H9 (cell line): ENCODE measurements around the gene FAM204A. TPM values are rescaled to one million over a fixed set of nuclear protein-coding genes. Genes with fewer than 3 reads are reported as not detected.

Experiments
- DNase-seq: peaks from one replicate; pipeline ENCODE4 v3.0.0-alpha.2; 2017
- H2AFZ ChIP-seq: one replicate; pipeline ENCODE4 v1.6.1; 2013; ENCODE audit warnings: mild to moderate bottlenecking, low read length, control low read depth, moderate library complexity
- H2AK5ac ChIP-seq: 2 replicates; pipeline ENCODE4 v1.6.1; 2013; ENCODE audit warnings: low read length, control low read depth, mixed read lengths; ENCODE audit not compliant: insufficient read length
- H2BK120ac ChIP-seq: one replicate; pipeline ENCODE4 v1.6.1; 2013; ENCODE audit warnings: low read depth, mild to moderate bottlenecking, low read length, control low read depth, inconsistent platforms; ENCODE audit not compliant: poor library complexity, severe bottlenecking
- H2BK12ac ChIP-seq: 2 replicates; pipeline ENCODE4 v1.6.1; 2013; ENCODE audit warnings: low read length, control low read depth, mixed read lengths, low read depth; ENCODE audit not compliant: insufficient read length
- H2BK15ac ChIP-seq: 2 replicates; pipeline ENCODE4 v1.6.1; 2013; ENCODE audit warnings: low read depth, low read length, control low read depth
- H2BK20ac ChIP-seq: one replicate; pipeline ENCODE4 v1.6.1; 2013; ENCODE audit warnings: low read depth, mild to moderate bottlenecking, low read length, control low read depth, inconsistent platforms; ENCODE audit not compliant: poor library complexity, severe bottlenecking
- H2BK5ac ChIP-seq: 2 replicates; pipeline ENCODE4 v1.6.1; 2013; ENCODE audit warnings: low read length, control low read depth, mixed read lengths; ENCODE audit not compliant: insufficient read length
- H3K14ac ChIP-seq: 2 replicates; pipeline ENCODE4 v1.6.1; 2013; ENCODE audit warnings: low read length, control low read depth; ENCODE audit not compliant: insufficient read depth
- H3K18ac ChIP-seq: 2 replicates; pipeline ENCODE4 v1.6.1; 2013; ENCODE audit warnings: low read depth, mild to moderate bottlenecking, mixed read lengths, low read length, control low read depth; ENCODE audit not compliant: insufficient read length
- H3K23ac ChIP-seq: 2 replicates; pipeline ENCODE4 v1.6.1; 2013; ENCODE audit warnings: low read length, control low read depth, mixed read lengths, low read depth; ENCODE audit not compliant: insufficient read length
- H3K23me2 ChIP-seq: 2 replicates; pipeline ENCODE4 v1.6.1; 2013; ENCODE audit warnings: low read depth, mild to moderate bottlenecking, mixed read lengths, low read length, control low read depth; ENCODE audit not compliant: insufficient read length, poor library complexity, severe bottlenecking
- H3K27ac ChIP-seq: 2 replicates; pipeline ENCODE4 v1.5.1; 2013; ENCODE audit warnings: low read length, control low read depth, mixed read lengths, low read depth; ENCODE audit not compliant: insufficient read length
- H3K27me3 ChIP-seq: 2 replicates; pipeline ENCODE4 v1.6.1; 2013; ENCODE audit warnings: low read length, control low read depth, inconsistent platforms; ENCODE audit not compliant: insufficient read depth
- H3K4ac ChIP-seq: 2 replicates; pipeline ENCODE4 v1.6.1; 2013; ENCODE audit warnings: low read depth, mild to moderate bottlenecking, control low read depth, inconsistent platforms, low read length, moderate library complexity
- H3K4me1 ChIP-seq: 2 replicates; pipeline ENCODE4 v1.6.1; 2013; ENCODE audit warnings: low read length, control low read depth, inconsistent platforms; ENCODE audit not compliant: insufficient read depth
- H3K4me2 ChIP-seq: 2 replicates; pipeline ENCODE4 v1.6.1; 2013; ENCODE audit warnings: low read length, control low read depth, mixed read lengths; ENCODE audit not compliant: insufficient read length, insufficient read depth
- H3K56ac ChIP-seq: 2 replicates; pipeline ENCODE4 v1.6.1; 2013; ENCODE audit warnings: low read depth, mild to moderate bottlenecking, mixed read lengths, low read length, control low read depth; ENCODE audit not compliant: insufficient read length
- H3K79me1 ChIP-seq: 2 replicates; pipeline ENCODE4 v1.6.1; 2013; ENCODE audit warnings: low read depth, mild to moderate bottlenecking, moderate library complexity, low read length, control low read depth, inconsistent platforms; ENCODE audit not compliant: insufficient read depth, poor library complexity, severe bottlenecking
- H3K79me2 ChIP-seq: 2 replicates; pipeline ENCODE4 v1.6.1; 2013; ENCODE audit warnings: low read length, control low read depth, inconsistent platforms; ENCODE audit not compliant: insufficient read depth
- H3K9ac ChIP-seq: 2 replicates; pipeline ENCODE4 v1.6.1; 2013; ENCODE audit warnings: low read length, control low read depth, mixed read lengths; ENCODE audit not compliant: insufficient read length; ENCODE audit errors: extremely low read depth
- H3K9me3 ChIP-seq: one replicate; pipeline ENCODE4 v1.6.1; 2013; ENCODE audit warnings: low read depth, low read length, inconsistent platforms; ENCODE audit not compliant: control insufficient read depth
- H3T11ph ChIP-seq: one replicate; pipeline ENCODE4 v1.6.1; 2013; ENCODE audit warnings: mild to moderate bottlenecking, low read length, control low read depth, inconsistent platforms
- H4K20me1 ChIP-seq: one replicate; pipeline ENCODE4 v1.6.1; 2013; ENCODE audit not compliant: control insufficient read depth, insufficient read length, insufficient read depth
- H4K5ac ChIP-seq: 2 replicates; pipeline ENCODE4 v1.6.1; 2013; ENCODE audit warnings: low read depth, mild to moderate bottlenecking, mixed read lengths, low read length, control low read depth; ENCODE audit not compliant: insufficient read length
- H4K8ac ChIP-seq: replicated peaks from 2 replicates; pipeline ENCODE4 v1.6.1; 2013; ENCODE audit warnings: low read length, control low read depth, mixed read lengths, low read depth; ENCODE audit not compliant: insufficient read length
- H4K91ac ChIP-seq: 2 replicates; pipeline ENCODE4 v1.6.1; 2013; ENCODE audit warnings: low read depth, mild to moderate bottlenecking, moderate library complexity, mixed read lengths, low read length, control low read depth; ENCODE audit not compliant: insufficient read length
- H3K27ac Mint-ChIP-seq, 3 experiments: 2 replicates in 2 of 3; 3 replicates in 1 of 3; pipeline ENCODE4 v1.8.0; 2020 to 2021; ENCODE audit warnings: mixed read lengths in 3 of 3, mild to moderate bottlenecking in 1 of 3, moderate library complexity in 1 of 3
- H3K27me3 Mint-ChIP-seq: 2 replicates; pipeline ENCODE4 v1.8.0; 2021; ENCODE audit warnings: low read depth, mild to moderate bottlenecking, moderate library complexity, mixed read lengths
- H3K36me3 Mint-ChIP-seq, 3 experiments: 2 replicates in 2 of 3; 3 replicates in 1 of 3; pipeline ENCODE4 v1.8.0; 2020 to 2021; ENCODE audit warnings: low read depth in 3 of 3, mixed read lengths in 3 of 3; ENCODE audit not compliant: insufficient read depth in 1 of 3
- H3K4me1 Mint-ChIP-seq, 2 experiments: 2 replicates each; pipeline ENCODE4 v1.8.0; 2020; ENCODE audit warnings: mixed read lengths in 2 of 2
- H3K4me3 Mint-ChIP-seq, 2 experiments: 2 replicates in 1 of 2; 3 replicates in 1 of 2; pipeline ENCODE4 v1.8.0; 2020 to 2021; ENCODE audit warnings: mild to moderate bottlenecking in 2 of 2, mixed read lengths in 2 of 2, moderate library complexity in 1 of 2
- H3K9me3 Mint-ChIP-seq, 2 experiments: 2 replicates in 1 of 2; 3 replicates in 1 of 2; pipeline ENCODE4 v1.8.0; 2020; ENCODE audit warnings: mild to moderate bottlenecking in 2 of 2, mixed read lengths in 2 of 2, moderate library complexity in 1 of 2
- WGBS: extraction: QIAGEN DNeasy Blood & Tissue Kit; methylation state at CpG from one replicate; pipeline ENCODE4 v1.1.7; 2013; ENCODE audit warnings: missing lambda C conversion rate, low lambda C conversion rate, mixed read lengths; ENCODE audit not compliant: insufficient read length; ENCODE audit errors: extremely low coverage; 5-methylcytosine and 5-hydroxymethylcytosine counted together
- total RNA-seq: library from RNA; stranded (reverse); gene quantifications from 2 replicates; pipeline ENCODE4 v1.2.1, GENCODE V29; 2021
- TF ChIP-seq, protein P1 (sequence below): fragments of 200-600 bp; sonication (generic); conservative IDR thresholded peaks from 3 replicates; pipeline ENCODE4 v1.8.0; 2021; ENCODE audit warnings: antibody characterized with exemption, mild to moderate bottlenecking

Gene FAM204A
- total RNA-seq, 1 experiment from 2014 or later: 42.5 TPM

DNA sequence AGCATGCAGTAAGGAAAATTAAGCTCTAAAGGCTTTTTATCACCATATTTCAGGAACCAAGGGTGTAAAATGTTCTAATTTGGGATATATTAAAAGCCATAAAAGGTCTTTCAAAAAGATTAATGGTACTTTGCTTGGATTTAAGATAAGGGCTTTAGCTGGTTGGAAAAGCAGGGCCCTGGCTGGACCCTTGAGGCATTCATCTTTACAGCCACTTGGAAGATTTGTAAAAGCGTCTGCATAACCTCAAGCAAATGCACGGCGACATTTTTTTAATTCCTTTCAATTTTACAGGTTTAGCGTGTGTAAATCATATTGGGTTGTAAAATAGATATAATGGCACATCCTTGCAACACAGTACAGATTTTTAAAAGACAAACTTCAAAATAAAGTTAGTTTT is 27.2 kb downstream of the FAM204A start:
- Mint-ChIP-seq H3K27me3 (no peaks in the 10 kb centered on the region), H3K27ac (no peak overlapping the region), H3K9me3 (no peaks in the 10 kb centered on the region), H3K36me3 (peaks cover 0 to 6% (median 3%) of the 10 kb centered on the region in 3 experiments; a peak in 4 of 7 replicates), H3K4me1 (no peaks in the 10 kb centered on the region), H3K4me3 (no peak overlapping the region)
- TF ChIP-seq, protein P1, sequence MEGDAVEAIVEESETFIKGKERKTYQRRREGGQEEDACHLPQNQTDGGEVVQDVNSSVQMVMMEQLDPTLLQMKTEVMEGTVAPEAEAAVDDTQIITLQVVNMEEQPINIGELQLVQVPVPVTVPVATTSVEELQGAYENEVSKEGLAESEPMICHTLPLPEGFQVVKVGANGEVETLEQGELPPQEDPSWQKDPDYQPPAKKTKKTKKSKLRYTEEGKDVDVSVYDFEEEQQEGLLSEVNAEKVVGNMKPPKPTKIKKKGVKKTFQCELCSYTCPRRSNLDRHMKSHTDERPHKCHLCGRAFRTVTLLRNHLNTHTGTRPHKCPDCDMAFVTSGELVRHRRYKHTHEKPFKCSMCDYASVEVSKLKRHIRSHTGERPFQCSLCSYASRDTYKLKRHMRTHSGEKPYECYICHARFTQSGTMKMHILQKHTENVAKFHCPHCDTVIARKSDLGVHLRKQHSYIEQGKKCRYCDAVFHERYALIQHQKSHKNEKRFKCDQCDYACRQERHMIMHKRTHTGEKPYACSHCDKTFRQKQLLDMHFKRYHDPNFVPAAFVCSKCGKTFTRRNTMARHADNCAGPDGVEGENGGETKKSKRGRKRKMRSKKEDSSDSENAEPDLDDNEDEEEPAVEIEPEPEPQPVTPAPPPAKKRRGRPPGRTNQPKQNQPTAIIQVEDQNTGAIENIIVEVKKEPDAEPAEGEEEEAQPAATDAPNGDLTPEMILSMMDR: no peak
- H3K23ac ChIP-seq: no peak overlapping the region
- no peak overlapping the region for H3K4me2 ChIP-seq
- no peaks in the 10 kb centered on the region for H3K79me2 ChIP-seq
- H3K18ac ChIP-seq: no peak overlapping the region
- H2BK5ac ChIP-seq: no peak overlapping the region
- H3K56ac ChIP-seq: no peak overlapping the region
- no peak overlapping the region for H3K14ac ChIP-seq
- no peak overlapping the region for H2BK120ac ChIP-seq
- no peak overlapping the region for H2BK12ac ChIP-seq
- H3K23me2 ChIP-seq: no peaks in the 10 kb centered on the region
- no peak overlapping the region for H3K9ac ChIP-seq
- no peak overlapping the region for H4K91ac ChIP-seq
- no CpG with 5 or more reads among the region's 4 CpGs for WGBS
- no peak overlapping the region for H3K27ac ChIP-seq
- no peak overlapping the region for H4K5ac ChIP-seq
- H2AK5ac ChIP-seq: no peak overlapping the region
- no peak overlapping the region for H2AFZ ChIP-seq
- no peak overlapping the region for H4K8ac ChIP-seq
- no peak overlapping the region for H3T11ph ChIP-seq
- H2BK15ac ChIP-seq: no peak overlapping the region
- DNase-seq: no peak
- H3K4me1 ChIP-seq: no peaks in the 10 kb centered on the region
- H3K27me3 ChIP-seq: no peaks in the 10 kb centered on the region
- no peaks in the 10 kb centered on the region for H4K20me1 ChIP-seq
- H2BK20ac ChIP-seq: no peak overlapping the region
- H3K9me3 ChIP-seq: no peaks in the 10 kb centered on the region
- H3K4ac ChIP-seq: no peak overlapping the region
- no peaks in the 10 kb centered on the region for H3K79me1 ChIP-seq
